Caco-2 (cell line): ENCODE measurements around the gene CHCHD6. TPM values are rescaled to one million over a fixed set of nuclear protein-coding genes. Genes with fewer than 3 reads are reported as not detected.

Experiments
- BruUV-seq: library from RNA; stranded (reverse); fragments of 400-500 nt; replicated peaks from 2 replicates; lab custom pipeline; 2021; lab: Mats Ljungman, UMichigan
- CTCF ChIA-PET: fragments of 300-600 bp; sonication (Branson Sonifier 250); formaldehyde crosslinking; loops from one replicate; lab custom pipeline; 2022; ENCODE audit warnings: antibody characterized with exemption; lab: Charles Lee
- POLR2A ChIA-PET: fragments of 300-600 bp; sonication (Branson Sonifier 250); formaldehyde crosslinking; loops from one replicate; lab custom pipeline; 2022; ENCODE audit warnings: antibody characterized with exemption; lab: Charles Lee
- DNase-seq, 2 experiments: peaks; one replicate each; pipeline versions ENCODE4 v3.0.0 to v3.0.0-alpha.2; 2020 to 2022
- H3K27me3 ChIP-seq: replicated peaks from 2 replicates; pipeline ENCODE4 v1.6.0; 2011; ENCODE audit warnings: low read length; ENCODE audit not compliant: control insufficient read depth, insufficient read depth
- H3K36me3 ChIP-seq: 2 replicates; pipeline ENCODE4 v1.5.1; 2011; ENCODE audit warnings: low read length; ENCODE audit not compliant: control insufficient read depth, insufficient read depth
- H3K4me1 ChIP-seq: fragments of 250-450 bp; sonication (Bioruptor Pico); 2 replicates; pipeline ENCODE4 v1.5.1; 2020; ENCODE audit warnings: mild to moderate bottlenecking
- H3K4me3 ChIP-seq: 2 replicates; pipeline ENCODE4 v1.5.1; 2011; ENCODE audit warnings: low read depth, mild to moderate bottlenecking, control low read depth, low read length
- H3K9me3 ChIP-seq: fragments of 250-450 bp; sonication (Bioruptor Pico); 2 replicates; pipeline ENCODE4 v1.5.1; 2020; ENCODE audit warnings: mild to moderate bottlenecking, moderate library complexity
- H3K27ac Mint-ChIP-seq: one replicate; pipeline ENCODE4 v1.8.0; 2022; ENCODE audit warnings: mixed read lengths; ENCODE audit not compliant: unreplicated experiment
- H3K27me3 Mint-ChIP-seq: one replicate; pipeline ENCODE4 v1.8.0; 2022; ENCODE audit warnings: mixed read lengths; ENCODE audit not compliant: insufficient read depth, unreplicated experiment
- H3K36me3 Mint-ChIP-seq: one replicate; pipeline ENCODE4 v1.8.0; 2022; ENCODE audit warnings: mild to moderate bottlenecking, mixed read lengths; ENCODE audit not compliant: insufficient read depth, unreplicated experiment
- H3K4me1 Mint-ChIP-seq: one replicate; pipeline ENCODE4 v1.8.0; 2022; ENCODE audit warnings: low read depth, mixed read lengths; ENCODE audit not compliant: unreplicated experiment
- H3K4me3 Mint-ChIP-seq: one replicate; pipeline ENCODE4 v1.8.0; 2022; ENCODE audit warnings: mild to moderate bottlenecking, moderate library complexity, mixed read lengths; ENCODE audit not compliant: unreplicated experiment
- H3K9me3 Mint-ChIP-seq: one replicate; pipeline ENCODE4 v1.8.0; 2022; ENCODE audit warnings: mixed read lengths; ENCODE audit not compliant: unreplicated experiment
- CTCF ChIP-seq, 2 experiments: fragments of 200-600 bp in 1 of 2; IDR thresholded peaks; 1 replicate in 1 of 2; 2 replicates in 1 of 2; pipeline versions ENCODE4 v1.5.1 to v1.8.0; 2011 to 2022; ENCODE audit warnings: antibody characterized with exemption in 1 of 2, control low read depth in 1 of 2, inconsistent platforms in 1 of 2, low read depth in 1 of 2, low read length in 1 of 2, mild to moderate bottlenecking in 1 of 2, moderate library complexity in 1 of 2; ENCODE audit not compliant: insufficient read depth in 1 of 2, severe bottlenecking in 1 of 2, unreplicated experiment in 1 of 2
- intact Hi-C: fragments of 100-400 bp; cut with micrococcal nuclease; formaldehyde crosslinking; loops from one replicate; pipeline ENCODE4 v1.10.0; 2022; ENCODE audit not compliant: unreplicated experiment
- total RNA-seq: library from RNA; stranded (reverse); gene quantifications from 2 replicates; pipeline ENCODE4 v1.2.3, GENCODE V29; 2022

CHCHD6 gene
- total RNA-seq, 1 experiment from 2014 or later: 49.5 TPM

DNA sequence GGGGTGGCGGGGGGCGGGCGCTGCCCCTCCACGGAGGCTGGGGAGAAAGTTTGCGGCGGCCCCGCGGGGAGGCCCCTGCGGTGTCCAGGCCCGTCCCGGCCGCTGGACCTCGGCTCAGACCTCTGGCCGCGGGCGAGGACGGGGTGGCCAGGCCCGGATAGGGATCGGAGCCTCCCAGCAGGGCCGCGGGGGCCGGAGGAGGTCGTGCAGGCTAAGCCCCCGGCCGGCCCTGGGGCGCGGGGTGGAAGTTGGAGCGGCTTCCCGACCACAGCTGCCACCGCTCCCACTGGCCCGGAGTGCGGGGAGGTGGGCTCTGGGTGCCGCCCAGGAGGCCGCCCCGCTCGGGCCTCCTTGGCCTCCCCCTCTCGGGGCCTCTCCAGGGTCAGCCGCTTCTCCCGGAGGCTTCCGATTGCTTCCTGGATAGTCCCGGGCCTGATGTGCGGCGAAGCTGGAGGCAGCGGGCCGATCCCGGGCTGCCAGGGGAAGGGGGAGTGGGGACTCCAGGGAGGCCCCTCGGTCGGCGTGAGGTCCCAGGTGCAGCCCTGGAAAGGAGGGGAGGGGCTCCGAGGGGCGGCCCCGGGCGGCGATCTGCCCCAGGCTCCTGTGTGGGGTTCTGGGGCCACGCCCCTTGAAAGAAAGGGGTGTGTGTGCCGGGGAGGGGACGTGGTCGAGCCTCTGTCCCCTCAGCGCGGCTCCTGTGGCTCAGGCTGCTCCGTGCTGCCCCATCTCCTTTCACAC, 279.8 kb downstream of the CHCHD6 start:
- H3K36me3 ChIP-seq: no peaks in the 10 kb centered on the region
- no TSS peak for BruUV-seq
- POLR2A ChIA-PET: no interaction called here
- peak overlapping the region; percentile 88 for H3K4me3 ChIP-seq
- no peaks in the 10 kb centered on the region for H3K27me3 ChIP-seq
- H3K9me3 Mint-ChIP-seq: no peaks in the 10 kb centered on the region
- DNase-seq: peak; percentile 45 to 54
- peaks cover 6% of the 10 kb centered on the region for H3K36me3 Mint-ChIP-seq
- peaks cover 16% of the 10 kb centered on the region; the same call in 1 of the 2 replicates for H3K4me1 ChIP-seq
- H3K27ac Mint-ChIP-seq: no peak overlapping the region
- CTCF ChIA-PET: interaction anchor here (4.1 kb wide), 1 partner anchor 232 kb away, joined by 18 read pairs; no protein-coding TSS in a partner anchor
- no peaks in the 10 kb centered on the region for H3K9me3 ChIP-seq
- H3K4me3 Mint-ChIP-seq: peak overlapping the region; percentile 61
- TF ChIP-seq CTCF (IDR thresholded peaks at IDR 0.05; ENCODE audit: insufficient read depth in 1 of 2, low read depth in 1 of 2, low read length in 1 of 2, severe bottlenecking in 1 of 2, unreplicated experiment in 1 of 2): no peak
- H3K27me3 Mint-ChIP-seq: no peaks in the 10 kb centered on the region
- peaks cover 7% of the 10 kb centered on the region for H3K4me1 Mint-ChIP-seq
- intact Hi-C loops: loop anchor here (5.0 kb wide), 1 partner anchor 132 kb away; no protein-coding TSS in a partner anchor

GRCh38 chr3:126984391-126985131, 280.5 kb downstream of the CHCHD6 start:
- Mint-ChIP-seq H3K4me3 (peak overlapping the region; percentile 61), H3K36me3 (peaks cover 6% of the 10 kb centered on the region), H3K4me1 (peaks cover 7% of the 10 kb centered on the region), H3K27ac (no peak overlapping the region), H3K27me3 (no peaks in the 10 kb centered on the region), H3K9me3 (no peaks in the 10 kb centered on the region)
- intact Hi-C loops: loop anchor here (5.0 kb wide), 1 partner anchor 132 kb away; no protein-coding TSS in a partner anchor
- no peak for DNase-seq
- H3K36me3 ChIP-seq: no peaks in the 10 kb centered on the region
- TF ChIP-seq CTCF (IDR thresholded peaks at IDR 0.05; ENCODE audit: insufficient read depth in 1 of 2, low read depth in 1 of 2, low read length in 1 of 2, severe bottlenecking in 1 of 2, unreplicated experiment in 1 of 2): no peak
- H3K4me1 ChIP-seq: peaks cover 16% of the 10 kb centered on the region; the same call in 1 of the 2 replicates
- ChIA-PET POLR2A (no interaction called here), CTCF (interaction anchor here (4.1 kb wide), 1 partner anchor 232 kb away, joined by 18 read pairs; no protein-coding TSS in a partner anchor)
- no peaks in the 10 kb centered on the region for H3K9me3 ChIP-seq
- H3K27me3 ChIP-seq: no peaks in the 10 kb centered on the region
- H3K4me3 ChIP-seq: peak overlapping the region; percentile 88
- no TSS peak for BruUV-seq
